Measurements from ENCODE around the gene CANX. TPM values are rescaled to one million over a fixed set of nuclear protein-coding genes. Genes with fewer than 3 reads are reported as not detected.

CANX gene
- total and polyA plus RNA-seq, 2 of the 13 experiments (the other 11 are each of a cell fraction or from before 2014, with no cell fraction given) = 477 to 680 TPM

DNA sequence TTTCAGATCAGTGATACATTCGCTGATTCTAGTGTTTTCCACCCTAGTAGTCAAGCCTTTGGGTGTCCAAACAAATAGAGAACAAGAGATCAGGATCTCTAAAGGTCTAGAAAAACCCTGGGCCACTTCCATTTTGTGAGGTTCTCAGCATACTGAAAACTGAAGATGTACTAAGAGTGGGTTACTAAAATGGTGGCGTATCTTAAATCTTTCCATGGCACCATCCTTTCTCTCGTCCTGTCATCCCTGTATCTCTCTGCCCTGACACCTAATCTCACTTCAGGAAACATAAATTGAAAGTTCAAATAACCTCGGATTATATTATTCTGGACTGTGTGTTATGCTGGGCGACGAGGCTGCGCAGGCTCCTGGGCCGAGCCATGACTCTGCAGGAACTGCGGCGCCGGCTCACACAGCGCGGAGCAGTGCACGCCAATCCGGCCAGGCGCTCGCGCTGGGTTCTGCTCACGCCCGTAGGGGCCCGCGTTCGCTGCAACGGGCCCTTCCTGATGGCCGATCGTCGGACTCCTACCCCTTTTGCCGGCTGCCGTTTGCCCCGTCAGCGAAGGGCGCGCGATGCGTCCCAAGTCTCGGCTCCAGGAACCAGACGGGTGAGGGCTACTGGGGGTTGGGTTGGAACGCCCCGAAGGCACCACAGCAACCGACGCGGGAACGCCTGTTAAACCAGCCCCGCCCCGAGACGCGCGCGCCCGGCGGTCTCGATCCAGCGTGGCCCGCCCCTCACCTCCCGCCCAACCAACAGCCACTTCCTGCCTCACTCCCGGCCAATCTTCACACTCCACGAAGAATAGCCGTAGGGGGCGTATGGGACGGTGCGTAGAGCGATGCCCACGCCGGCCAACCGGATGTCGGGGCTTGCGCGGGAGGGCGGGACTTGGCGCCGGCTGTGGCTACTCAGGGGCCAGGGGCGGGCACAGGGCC is 503 bp upstream of the CANX start (continued):
- TF ChIP-seq ATM (IDR thresholded peaks at IDR 0.05; ENCODE audit: borderline replicate concordance) (no peak), SNAI1 (CRISPR knock-in tag; IDR thresholded peaks at IDR 0.05; ENCODE audit: borderline replicate concordance) (no peak), NPAS2 (CRISPR knock-in tag; IDR thresholded peaks at IDR 0.05; ENCODE audit: borderline replicate concordance) (no peak), HNRNPUL1 (IDR thresholded peaks at IDR 0.05; ENCODE audit: low read depth, low read length) (no peak), KLF16 (CRISPR knock-in tag; IDR thresholded peaks at IDR 0.05) (no peak), SKI (IDR thresholded peaks at IDR 0.05; ENCODE audit: partially characterized antibody) (peak; percentile 42), XRCC5 (optimal IDR thresholded peaks at IDR 0.05; ENCODE audit: low read length) (peak; percentile 43), ZIK1 (CRISPR knock-in tag; IDR thresholded peaks at IDR 0.05; ENCODE audit: borderline replicate concordance, low read depth) (0 out of 2 replicates have a peak, but pooled peaks have one; percentile 67)
- TF ChIP-seq, protein P1, sequence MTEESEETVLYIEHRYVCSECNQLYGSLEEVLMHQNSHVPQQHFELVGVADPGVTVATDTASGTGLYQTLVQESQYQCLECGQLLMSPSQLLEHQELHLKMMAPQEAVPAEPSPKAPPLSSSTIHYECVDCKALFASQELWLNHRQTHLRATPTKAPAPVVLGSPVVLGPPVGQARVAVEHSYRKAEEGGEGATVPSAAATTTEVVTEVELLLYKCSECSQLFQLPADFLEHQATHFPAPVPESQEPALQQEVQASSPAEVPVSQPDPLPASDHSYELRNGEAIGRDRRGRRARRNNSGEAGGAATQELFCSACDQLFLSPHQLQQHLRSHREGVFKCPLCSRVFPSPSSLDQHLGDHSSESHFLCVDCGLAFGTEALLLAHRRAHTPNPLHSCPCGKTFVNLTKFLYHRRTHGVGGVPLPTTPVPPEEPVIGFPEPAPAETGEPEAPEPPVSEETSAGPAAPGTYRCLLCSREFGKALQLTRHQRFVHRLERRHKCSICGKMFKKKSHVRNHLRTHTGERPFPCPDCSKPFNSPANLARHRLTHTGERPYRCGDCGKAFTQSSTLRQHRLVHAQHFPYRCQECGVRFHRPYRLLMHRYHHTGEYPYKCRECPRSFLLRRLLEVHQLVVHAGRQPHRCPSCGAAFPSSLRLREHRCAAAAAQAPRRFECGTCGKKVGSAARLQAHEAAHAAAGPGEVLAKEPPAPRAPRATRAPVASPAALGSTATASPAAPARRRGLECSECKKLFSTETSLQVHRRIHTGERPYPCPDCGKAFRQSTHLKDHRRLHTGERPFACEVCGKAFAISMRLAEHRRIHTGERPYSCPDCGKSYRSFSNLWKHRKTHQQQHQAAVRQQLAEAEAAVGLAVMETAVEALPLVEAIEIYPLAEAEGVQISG (CRISPR knock-in tag; IDR thresholded peaks at IDR 0.05) = peak; percentile 52; the same call in 1 of the 2 replicates
- TF ChIP-seq, protein P2, sequence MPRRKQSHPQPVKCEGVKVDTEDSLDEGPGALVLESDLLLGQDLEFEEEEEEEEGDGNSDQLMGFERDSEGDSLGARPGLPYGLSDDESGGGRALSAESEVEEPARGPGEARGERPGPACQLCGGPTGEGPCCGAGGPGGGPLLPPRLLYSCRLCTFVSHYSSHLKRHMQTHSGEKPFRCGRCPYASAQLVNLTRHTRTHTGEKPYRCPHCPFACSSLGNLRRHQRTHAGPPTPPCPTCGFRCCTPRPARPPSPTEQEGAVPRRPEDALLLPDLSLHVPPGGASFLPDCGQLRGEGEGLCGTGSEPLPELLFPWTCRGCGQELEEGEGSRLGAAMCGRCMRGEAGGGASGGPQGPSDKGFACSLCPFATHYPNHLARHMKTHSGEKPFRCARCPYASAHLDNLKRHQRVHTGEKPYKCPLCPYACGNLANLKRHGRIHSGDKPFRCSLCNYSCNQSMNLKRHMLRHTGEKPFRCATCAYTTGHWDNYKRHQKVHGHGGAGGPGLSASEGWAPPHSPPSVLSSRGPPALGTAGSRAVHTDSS (CRISPR knock-in tag; conservative IDR thresholded peaks at IDR 0.05) = no peak
- TF ChIP-seq, protein P3, sequence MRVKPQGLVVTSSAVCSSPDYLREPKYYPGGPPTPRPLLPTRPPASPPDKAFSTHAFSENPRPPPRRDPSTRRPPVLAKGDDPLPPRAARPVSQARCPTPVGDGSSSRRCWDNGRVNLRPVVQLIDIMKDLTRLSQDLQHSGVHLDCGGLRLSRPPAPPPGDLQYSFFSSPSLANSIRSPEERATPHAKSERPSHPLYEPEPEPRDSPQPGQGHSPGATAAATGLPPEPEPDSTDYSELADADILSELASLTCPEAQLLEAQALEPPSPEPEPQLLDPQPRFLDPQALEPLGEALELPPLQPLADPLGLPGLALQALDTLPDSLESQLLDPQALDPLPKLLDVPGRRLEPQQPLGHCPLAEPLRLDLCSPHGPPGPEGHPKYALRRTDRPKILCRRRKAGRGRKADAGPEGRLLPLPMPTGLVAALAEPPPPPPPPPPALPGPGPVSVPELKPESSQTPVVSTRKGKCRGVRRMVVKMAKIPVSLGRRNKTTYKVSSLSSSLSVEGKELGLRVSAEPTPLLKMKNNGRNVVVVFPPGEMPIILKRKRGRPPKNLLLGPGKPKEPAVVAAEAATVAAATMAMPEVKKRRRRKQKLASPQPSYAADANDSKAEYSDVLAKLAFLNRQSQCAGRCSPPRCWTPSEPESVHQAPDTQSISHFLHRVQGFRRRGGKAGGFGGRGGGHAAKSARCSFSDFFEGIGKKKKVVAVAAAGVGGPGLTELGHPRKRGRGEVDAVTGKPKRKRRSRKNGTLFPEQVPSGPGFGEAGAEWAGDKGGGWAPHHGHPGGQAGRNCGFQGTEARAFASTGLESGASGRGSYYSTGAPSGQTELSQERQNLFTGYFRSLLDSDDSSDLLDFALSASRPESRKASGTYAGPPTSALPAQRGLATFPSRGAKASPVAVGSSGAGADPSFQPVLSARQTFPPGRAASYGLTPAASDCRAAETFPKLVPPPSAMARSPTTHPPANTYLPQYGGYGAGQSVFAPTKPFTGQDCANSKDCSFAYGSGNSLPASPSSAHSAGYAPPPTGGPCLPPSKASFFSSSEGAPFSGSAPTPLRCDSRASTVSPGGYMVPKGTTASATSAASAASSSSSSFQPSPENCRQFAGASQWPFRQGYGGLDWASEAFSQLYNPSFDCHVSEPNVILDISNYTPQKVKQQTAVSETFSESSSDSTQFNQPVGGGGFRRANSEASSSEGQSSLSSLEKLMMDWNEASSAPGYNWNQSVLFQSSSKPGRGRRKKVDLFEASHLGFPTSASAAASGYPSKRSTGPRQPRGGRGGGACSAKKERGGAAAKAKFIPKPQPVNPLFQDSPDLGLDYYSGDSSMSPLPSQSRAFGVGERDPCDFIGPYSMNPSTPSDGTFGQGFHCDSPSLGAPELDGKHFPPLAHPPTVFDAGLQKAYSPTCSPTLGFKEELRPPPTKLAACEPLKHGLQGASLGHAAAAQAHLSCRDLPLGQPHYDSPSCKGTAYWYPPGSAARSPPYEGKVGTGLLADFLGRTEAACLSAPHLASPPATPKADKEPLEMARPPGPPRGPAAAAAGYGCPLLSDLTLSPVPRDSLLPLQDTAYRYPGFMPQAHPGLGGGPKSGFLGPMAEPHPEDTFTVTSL (CRISPR knock-in tag; IDR thresholded peaks at IDR 0.05; ENCODE audit: borderline replicate concordance) = peak; percentile 76
- TF ChIP-seq, protein P4, sequence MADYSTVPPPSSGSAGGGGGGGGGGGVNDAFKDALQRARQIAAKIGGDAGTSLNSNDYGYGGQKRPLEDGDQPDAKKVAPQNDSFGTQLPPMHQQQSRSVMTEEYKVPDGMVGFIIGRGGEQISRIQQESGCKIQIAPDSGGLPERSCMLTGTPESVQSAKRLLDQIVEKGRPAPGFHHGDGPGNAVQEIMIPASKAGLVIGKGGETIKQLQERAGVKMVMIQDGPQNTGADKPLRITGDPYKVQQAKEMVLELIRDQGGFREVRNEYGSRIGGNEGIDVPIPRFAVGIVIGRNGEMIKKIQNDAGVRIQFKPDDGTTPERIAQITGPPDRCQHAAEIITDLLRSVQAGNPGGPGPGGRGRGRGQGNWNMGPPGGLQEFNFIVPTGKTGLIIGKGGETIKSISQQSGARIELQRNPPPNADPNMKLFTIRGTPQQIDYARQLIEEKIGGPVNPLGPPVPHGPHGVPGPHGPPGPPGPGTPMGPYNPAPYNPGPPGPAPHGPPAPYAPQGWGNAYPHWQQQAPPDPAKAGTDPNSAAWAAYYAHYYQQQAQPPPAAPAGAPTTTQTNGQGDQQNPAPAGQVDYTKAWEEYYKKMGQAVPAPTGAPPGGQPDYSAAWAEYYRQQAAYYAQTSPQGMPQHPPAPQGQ (CRISPR knock-in tag; IDR thresholded peaks at IDR 0.05; ENCODE audit: borderline replicate concordance) = no peak
- TF ChIP-seq, protein P5, sequence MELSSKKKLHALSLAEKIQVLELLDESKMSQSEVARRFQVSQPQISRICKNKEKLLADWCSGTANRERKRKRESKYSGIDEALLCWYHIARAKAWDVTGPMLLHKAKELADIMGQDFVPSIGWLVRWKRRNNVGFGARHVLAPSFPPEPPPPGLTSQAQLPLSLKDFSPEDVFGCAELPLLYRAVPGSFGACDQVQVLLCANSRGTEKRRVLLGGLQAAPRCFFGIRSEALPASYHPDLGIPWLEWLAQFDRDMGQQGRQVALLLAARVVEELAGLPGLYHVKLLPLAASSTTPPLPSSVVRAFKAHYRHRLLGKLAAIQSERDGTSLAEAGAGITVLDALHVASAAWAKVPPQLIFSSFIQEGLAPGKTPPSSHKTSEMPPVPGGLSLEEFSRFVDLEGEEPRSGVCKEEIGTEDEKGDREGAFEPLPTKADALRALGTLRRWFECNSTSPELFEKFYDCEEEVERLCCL (CRISPR knock-in tag; IDR thresholded peaks at IDR 0.05; ENCODE audit: borderline replicate concordance) = no peak; the same call in 1 of the 2 replicates

All from HepG2 (cell line).